HG03575 (cell line): ENCODE measurements around the gene NR2C1.
"Not testable (repeated sequence)": the region's sequence is repeated elsewhere in the genome, so short reads cannot be mapped to it uniquely, and the experiment has no call there.

Experiments
- ATAC-seq: cut with Tn5 transposase; IDR thresholded peaks from one replicate; pipeline ENCODE4 v1.9.1; 2021; ENCODE audit not compliant: unreplicated experiment, insufficient number of reproducible peaks, low FRiP score; ENCODE audit errors: extremely low read depth

NR2C1 gene

DNA sequence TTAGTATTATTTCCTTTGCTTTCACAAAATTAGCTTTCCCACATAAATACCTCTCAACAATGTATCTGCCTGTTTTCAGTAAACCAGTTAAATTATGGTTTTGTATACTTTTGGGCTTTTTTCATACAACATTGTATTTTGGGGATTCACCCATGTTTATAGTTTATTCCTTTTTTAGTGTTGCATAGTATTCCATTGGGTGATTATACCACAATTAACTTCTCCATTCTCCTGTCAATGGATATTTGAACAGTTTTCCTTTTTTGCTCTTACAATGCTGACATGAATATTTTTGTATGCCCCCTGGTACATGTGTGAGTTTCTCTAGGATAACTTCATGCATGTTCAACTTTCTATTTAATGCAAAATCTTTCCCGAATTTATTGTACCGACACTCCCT, 57.3 kb downstream of the NR2C1 start:
- no peak for ATAC-seq

DNA sequence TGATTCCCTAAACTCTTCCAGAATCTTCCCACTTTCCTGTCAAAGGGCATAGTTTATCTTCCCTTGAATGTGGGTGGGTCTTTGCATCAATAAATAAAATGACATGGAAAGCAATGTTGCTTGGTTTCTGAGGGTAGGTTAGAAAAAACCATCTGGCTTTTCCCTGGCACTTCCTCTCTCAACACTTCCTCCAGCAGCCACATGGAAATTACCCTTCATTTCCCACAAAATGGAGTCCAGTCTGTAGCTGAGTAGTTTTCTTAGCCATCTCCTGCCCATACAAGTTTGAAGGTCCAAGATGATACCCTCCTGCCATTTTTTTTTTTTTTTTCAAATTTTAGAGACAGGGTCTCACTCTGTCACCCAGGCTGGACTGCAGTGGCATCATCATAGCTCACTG, 58.9 kb downstream of the NR2C1 start:
- no peak for ATAC-seq

DNA sequence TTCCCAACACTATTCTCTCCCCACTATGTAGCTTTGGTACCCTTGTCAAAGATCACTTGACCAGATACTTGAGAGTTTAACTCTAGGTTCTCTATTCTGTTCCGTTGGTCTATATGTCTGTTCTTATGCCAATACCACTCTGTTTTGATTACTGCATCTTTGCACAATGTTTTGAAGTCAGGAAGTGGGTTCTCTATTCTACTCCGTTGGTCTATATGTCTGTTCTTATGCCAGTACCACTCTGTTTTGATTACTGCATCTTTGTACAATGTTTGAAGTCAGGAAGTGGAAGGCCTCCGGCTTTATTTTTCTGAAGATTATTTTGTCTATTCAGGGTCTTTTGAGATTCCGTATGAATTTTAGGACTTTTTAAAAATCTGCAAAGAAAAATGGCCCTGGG, 67.2 kb downstream of the NR2C1 start:
- no peak for ATAC-seq

DNA sequence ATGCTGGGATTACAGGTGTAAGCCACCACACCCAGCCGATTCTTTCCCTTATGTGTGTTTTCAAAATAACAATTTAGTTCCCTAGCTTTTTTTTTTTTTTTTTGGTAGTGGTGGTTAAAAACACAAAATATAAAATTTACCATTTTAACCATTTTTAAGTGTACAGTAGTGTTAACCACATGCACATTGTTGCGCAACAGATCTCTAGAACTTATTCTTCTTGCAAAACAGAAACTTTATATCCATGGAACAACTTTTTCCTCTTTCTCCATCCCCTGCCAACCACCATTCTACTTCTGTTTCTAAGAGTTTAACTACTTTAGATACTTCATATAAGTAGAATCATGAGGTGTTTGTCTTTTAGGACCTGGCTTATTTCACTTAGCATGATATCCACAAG, 68.8 kb downstream of the NR2C1 start:
- ATAC-seq = no peak

DNA sequence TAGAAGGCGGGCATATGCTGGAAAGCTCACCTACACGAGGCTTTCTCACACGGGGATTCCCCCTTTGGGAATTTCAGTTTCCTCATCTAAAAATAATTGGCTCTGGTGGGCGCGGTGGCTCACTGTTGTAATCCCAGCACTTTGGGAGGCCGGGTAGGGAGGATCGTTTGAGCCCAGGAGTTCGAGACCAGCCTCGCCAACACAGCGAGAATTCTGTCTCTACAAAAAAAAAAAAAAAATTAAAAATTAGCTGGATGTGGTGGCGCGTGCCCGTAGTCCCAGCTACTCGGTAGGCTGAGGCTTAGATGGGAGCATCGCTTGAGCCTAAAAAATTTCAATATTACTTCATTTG, 69.5 kb downstream of the NR2C1 start:
- ATAC-seq = no peak

DNA sequence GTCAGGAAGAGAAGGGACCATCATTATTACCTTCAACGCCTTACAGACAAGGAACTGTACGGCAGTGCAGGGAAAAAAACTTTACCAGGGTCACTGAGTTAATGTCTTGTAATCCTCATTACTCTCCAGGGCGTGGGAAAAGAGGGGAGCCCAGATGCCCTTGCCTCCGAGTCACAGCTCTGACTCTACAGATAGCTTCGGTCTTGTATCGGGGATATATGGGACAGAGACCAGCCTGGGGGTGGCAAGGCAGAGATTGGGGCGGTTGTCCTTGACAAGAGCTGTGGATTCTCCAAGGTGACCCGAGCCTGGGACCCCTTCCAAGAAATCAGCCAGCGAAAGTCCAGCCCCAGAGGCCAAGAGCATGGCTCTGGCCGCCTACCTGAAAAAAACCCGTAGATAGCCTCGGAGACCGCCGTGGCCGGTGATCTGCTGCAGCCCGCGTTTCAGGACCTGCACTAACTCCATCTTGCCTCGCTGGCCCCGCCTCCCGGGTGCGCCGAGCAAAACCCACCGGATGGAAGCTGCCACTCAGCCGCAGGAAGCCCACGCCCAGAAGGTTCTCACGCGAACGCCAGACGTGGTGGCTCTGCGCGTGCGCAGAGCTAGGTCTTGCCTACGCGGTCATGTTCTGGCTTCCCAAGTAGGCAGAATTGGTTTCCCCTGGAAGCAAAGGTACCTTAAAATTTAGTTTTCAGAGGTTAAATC, 70.1 kb downstream of the NR2C1 start, which contains the start of gene NDUFA12:
TSS of gene NDUFA12 (minus strand) at position 485 of the 708 bp plus-strand sequence. CDS start at position 468, 17 bp downstream.
- ATAC-seq = peak; percentile 75

DNA sequence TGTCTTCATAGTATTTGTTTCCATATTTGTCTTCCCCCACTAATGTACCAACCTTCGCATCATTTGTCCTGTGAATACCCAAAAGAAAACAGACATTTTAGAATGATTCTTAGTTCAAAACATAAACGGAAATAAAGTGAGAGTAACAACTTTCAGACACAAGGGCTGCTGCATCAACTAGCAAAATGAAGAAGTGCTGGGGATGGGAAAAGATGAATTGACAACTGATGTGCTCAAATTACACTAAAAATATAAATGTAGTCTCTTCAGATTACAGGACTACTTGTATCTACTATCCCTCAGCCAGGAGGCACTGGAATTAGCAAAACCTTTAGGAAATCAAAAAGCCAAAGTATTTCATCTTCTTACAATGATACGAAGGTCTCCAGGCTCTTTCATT, 70.7 kb downstream of the NR2C1 start:
- ATAC-seq = no peak

DNA sequence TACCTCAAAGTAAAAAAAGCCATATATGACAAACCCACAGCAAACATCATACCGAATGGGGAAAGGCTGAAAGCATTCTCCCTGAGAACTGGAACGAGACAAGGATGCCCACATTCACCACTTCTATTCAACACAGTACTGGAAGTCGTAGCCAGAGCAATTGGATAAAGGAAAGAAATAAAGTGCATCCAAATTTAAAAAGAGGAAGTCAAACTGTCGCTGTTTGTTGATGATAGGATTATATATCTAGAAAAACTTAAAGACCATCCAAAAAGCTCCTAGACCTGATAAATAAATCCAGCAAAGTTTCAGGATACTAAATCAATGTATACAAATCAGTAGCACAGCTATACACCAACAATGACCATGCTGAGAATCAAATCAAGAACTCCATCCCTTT, 75.1 kb downstream of the NR2C1 start:
- no peak for ATAC-seq

DNA sequence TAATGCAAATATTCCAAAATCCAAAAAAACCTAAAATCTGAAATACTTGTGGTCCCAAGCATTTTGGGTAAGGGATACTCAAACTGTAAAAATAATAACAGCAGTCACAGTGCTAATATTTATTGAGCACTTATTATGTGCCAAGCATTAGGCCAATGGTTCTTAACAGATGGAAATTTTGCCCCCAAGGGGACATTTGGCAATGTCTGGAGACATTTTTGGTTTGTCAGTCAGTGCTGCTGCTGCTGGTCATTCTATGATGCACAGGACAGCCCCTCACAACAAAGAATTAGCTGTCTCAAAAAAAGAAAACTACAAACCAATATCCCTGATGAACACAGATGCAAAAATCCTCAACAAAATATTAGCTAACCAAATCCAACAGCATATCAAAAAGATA, 75.7 kb downstream of the NR2C1 start:
- ATAC-seq = no peak

DNA sequence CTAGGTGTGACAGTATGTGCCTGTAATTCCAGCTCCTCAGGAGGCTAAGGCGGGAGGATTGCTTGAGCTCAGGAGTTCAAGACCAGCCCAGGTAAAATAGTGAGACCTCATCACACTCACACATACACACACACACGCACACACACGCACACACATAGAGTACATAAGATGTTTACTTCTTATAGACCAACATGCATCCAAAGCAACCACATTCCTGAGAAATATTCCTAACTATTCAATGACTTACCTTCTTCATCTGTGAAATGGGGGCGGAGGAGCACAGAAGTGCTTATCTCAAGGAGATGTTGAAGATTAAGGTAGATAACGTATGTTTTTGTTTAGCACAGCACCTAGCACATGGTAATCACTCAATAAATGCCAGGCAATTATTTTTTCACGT, 76.4 kb downstream of the NR2C1 start:
- no peak for ATAC-seq

DNA sequence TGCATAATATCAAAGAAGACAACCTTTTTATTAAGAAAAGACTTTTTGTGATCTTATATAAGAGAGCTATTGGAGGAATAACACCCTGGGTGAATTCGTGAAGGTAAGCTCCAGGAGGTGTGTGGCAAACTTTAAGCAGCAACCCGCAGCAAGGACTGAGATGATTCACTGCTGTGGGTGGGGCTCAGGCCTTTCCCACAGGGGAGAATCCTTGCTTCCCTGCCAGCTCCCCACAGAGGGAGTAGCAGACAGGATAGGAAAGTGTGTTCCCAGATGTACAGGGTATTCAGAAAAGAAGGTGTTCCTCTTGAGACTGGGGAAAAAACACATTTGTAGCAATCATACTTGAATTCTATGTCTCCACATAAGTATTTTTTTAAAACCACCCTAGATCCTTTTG, 79.1 kb downstream of the NR2C1 start:
- no peak for ATAC-seq

DNA sequence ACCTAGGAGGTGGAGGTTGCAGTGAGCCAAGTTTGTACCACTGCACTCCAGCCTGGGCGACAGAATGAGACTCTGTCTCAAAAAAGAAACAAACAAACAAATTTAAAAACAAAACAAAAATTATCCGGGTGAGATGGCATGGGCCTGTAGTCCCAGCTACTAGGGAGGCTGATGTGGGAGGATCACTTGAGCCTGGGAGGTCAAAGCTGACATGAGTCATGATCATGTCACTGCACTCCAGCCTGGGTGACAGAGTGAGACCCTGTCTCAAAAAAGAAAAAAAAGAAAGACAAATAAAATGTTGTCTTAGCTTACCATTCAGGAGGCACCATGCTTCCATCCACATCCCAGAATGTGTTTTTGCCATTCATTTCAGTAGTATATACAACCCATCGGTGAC, 79.6 kb downstream of the NR2C1 start:
- ATAC-seq = not testable (repeated sequence)

DNA sequence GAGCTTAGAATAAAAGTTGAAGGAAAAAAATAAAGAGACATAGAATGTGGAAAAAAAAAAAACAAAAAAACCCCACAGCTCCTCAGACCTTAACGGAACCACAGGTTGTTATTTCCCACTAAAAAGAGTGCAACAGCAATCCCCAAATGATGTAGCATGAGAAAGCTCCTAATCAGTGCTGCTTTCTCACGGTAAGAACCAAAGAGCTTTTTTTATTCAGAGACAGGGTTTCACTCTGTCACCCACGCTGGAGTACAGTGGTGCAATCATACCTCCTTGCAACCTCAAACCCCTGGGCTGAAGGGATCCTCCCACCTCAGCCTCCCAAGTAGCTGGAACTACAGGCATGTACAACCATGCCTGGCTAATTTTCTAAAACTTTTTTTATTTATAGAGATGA, 83.2 kb downstream of the NR2C1 start:
- ATAC-seq = no peak

DNA sequence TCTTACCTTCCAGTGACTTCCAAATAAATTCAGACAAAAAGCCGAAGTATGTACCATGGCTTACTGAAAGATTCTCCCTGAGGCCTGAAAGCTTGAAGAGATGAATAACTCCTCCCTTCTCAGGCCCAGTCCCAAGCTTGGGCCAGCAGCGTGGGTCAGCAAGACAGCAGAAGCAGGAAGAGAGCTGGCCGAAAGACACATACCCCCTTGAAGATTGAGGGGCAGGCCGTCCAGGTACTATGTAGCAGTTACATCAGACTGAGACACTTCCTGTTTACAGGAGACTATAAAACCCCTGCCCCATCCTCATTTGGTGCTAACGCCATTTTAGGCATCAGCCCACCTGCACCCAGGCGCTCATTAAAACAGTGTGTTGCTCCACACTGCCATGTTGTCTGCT, 84.9 kb downstream of the NR2C1 start:
- no peak for ATAC-seq

DNA sequence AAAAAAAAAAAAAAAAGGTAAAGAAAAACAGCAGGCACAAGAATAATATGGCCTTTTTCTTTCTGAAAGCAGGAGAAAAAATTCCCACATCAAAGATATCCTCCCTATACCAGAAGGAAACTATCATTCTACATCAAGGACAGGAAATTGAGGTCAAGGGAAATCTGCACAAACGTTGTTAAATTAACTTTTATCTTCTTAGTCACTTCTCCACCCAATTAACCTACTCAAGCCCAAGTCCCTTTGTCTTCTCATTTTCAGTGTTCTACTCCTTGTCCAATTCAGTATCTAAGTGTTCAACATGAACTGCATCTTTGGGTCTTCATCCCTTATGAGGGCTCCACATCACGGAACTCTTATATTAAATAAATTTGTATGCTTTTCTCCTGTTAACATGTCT, 85.6 kb downstream of the NR2C1 start:
- ATAC-seq = no peak

DNA sequence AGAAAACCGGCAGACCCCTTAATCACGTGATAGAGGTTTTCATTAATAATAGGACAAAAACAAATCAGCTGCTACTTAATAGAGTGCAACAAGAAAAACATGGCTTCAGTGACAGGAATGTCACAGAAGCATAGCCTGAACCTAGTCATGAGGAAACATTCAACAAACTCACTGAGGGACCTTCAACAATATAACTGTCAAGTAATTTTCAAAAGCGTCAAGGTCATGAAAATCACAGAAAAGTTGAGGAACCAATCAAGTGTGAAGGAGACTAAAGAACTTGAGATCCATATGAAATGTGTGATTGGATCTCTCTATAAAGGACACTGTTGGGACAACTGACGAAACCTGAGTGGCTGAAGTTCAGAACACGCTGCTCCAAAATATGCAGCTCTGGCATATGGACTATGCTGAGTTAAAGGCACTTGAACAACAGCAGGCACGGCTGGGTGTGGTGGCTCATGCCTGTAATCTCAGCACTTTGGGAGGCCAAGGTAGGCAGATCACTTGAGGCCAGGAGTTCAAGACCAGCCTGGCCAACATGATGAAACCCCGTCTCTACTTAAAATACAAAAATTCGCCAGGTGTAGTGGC, 86.2 kb downstream of the NR2C1 start:
- no peak for ATAC-seq

DNA sequence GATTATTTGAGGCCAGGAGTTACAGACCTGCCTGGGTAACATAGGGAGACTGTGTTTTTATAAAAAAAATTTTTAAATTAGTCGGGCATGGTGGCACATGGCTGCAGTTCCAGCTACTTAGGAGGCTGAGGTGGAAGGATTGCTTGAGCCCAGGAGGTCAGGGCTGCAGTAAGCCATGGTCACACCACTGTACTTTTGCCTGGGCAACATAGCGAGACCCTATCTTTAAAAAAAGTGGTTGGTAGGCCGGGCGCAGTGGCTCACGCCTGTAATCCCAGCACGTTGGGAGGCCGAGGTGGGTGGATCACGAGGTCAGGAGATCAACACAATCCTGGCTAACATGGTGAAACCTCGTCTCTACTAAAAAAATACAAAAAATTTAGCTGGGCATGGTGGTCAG, 88.3 kb downstream of the NR2C1 start:
- not testable (repeated sequence) for ATAC-seq

DNA sequence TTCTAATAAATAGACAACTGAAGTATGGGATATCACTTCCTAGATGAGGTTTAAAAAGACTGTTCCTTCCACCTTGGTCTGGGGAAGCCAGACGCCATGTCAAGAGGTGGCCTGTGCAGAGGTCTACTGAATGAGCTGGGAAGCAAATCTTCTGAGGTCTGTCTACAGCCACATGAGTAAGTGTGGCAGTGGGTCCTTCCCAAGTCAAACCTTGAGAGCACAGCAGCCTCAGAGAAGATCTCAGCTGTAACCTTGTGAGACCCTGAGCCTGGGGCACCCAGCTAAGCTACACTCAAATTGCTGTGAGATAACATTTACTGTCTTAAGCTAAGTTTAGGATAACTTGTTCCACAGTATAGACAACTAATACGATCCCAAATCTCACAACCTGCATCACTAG, 90.1 kb downstream of the NR2C1 start:
- ATAC-seq = no peak

DNA sequence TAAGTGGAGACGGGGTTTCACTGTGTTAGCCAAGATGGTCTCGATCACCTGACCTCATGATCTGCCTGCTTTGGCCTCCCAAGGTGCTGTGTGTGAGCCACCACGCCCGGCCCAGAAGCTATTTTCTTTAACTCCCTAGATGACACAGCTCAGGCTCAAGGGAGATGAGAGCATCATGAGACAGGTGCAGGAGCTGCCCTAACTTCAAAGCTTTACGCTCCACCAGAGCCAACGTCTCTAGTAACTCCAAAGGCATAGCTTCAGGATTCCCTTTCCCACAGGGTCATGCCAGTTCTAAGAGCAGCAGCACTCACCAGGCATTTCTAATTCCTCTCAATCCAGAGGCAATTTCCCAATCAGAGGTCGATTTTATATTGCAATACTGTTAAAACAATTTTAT, 91.0 kb downstream of the NR2C1 start:
- ATAC-seq = no peak

DNA sequence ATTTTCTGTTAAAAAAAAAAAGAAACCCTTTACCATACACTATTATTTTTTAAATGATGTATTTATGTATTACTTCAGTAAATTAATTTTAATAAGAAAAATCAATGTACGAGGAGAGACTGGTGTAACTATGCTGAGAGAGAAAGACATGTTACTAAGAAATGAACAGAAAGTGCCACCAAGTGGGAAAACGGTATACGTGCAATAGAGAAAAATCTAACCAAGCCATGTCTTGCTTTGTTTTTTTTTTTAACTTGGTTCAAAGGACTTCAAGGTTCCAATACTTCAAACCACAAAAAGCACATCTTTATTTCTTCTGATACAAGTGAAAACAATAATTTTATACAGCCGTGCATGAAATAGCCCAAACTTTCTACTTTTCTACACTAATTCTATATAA, 92.8 kb downstream of the NR2C1 start:
- no peak for ATAC-seq

DNA sequence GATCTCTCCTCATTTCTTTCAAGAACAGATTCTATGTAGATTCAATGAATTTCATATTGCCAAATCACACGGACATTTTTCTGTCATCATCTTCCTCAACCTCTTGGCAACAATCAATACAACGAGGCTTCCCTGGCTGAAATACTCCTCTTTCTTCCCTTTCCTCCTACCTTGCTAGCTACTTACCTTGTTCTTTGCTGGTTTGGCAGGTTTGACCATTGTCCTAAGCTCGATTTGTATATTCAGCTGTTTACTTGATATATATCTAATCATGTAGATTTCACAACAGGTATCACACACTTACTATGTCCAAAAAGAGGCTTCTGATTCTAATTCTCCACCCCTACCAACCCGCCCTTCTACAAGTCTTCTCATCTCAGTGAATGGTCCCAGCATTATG, 93.5 kb downstream of the NR2C1 start:
- no peak for ATAC-seq
